ENCODE data around the gene OR1K1.
"Not testable (repeated sequence)": the region's sequence is repeated elsewhere in the genome, so short reads cannot be mapped to it uniquely, and the experiment has no call there.

The OR1K1 gene

GRCh38 chr9:122800066-122801060 lies at the start of gene OR1K1:
OR1K1 (plus strand) TSS chr9:122800123; CDS start chr9:122800123, 0 bp downstream.
- no peak for DNase-seq

- DNase-seq = no peak
Observed at GRCh38 chr9:122754825-122755224, 45.1 kb upstream of the OR1K1 start.

- DNase-seq = no peak
Observed at GRCh38 chr9:122767817-122768216, 32.1 kb upstream of the OR1K1 start.

GRCh38 chr9:122777052-122777451 lies 22.9 kb upstream of the OR1K1 start:
- DNase-seq = no peak

- DNase-seq = no peak
Observed at GRCh38 chr9:122777935-122778627, 21.8 kb upstream of the OR1K1 start.

- no peak for DNase-seq
Observed at GRCh38 chr9:122779181-122779580, 20.7 kb upstream of the OR1K1 start.

- DNase-seq = no peak
Observed at GRCh38 chr9:122780026-122780425, 19.9 kb upstream of the OR1K1 start.

- no peak for DNase-seq
Observed at GRCh38 chr9:122781671-122782070, 18.3 kb upstream of the OR1K1 start.

- no peak for DNase-seq
Observed at GRCh38 chr9:122785269-122785668, 14.7 kb upstream of the OR1K1 start.

GRCh38 chr9:122786338-122786737 lies 13.6 kb upstream of the OR1K1 start:
- no peak for DNase-seq

- DNase-seq = no peak
Observed at GRCh38 chr9:122788831-122789230, 11.1 kb upstream of the OR1K1 start, which contains the start of gene OR5C1. OR5C1 (plus strand) TSS chr9:122788933; CDS start chr9:122788933, 0 bp downstream.

- DNase-seq = no peak
Observed at GRCh38 chr9:122789256-122790046, 10.5 kb upstream of the OR1K1 start.

GRCh38 chr9:122791872-122792669 lies 7.9 kb upstream of the OR1K1 start:
- DNase-seq = no peak

GRCh38 chr9:122797316-122798063 lies 2.4 kb upstream of the OR1K1 start:
- no peak for DNase-seq

GRCh38 chr9:122806661-122807060 lies 6.7 kb downstream of the OR1K1 start:
- no peak for DNase-seq

- DNase-seq = no peak
Observed at GRCh38 chr9:122807271-122807900, 7.5 kb downstream of the OR1K1 start.

GRCh38 chr9:122808141-122808540 lies 8.2 kb downstream of the OR1K1 start:
- DNase-seq = no peak

- DNase-seq = not testable (repeated sequence)
Observed at GRCh38 chr9:122809261-122809660, 9.3 kb downstream of the OR1K1 start.

GRCh38 chr9:122810306-122810946 lies 10.5 kb downstream of the OR1K1 start:
- DNase-seq = peak; percentile 74 to 78

- no peak for DNase-seq
Observed at GRCh38 chr9:122812736-122813135, 12.8 kb downstream of the OR1K1 start.
